HS-5 (cell line): ENCODE data around the gene ULBP1.
"Not testable (repeated sequence)": the region's sequence is repeated elsewhere in the genome, so short reads cannot be mapped to it uniquely, and the experiment has no call there.

Experiments
- DNase-seq: peaks from one replicate; pipeline ENCODE4 v3.0.0-alpha.2; 2012; ENCODE audit warnings: low read depth

The ULBP1 gene

GRCh38 chr6:149953934-149954327 lies 9.8 kb upstream of the ULBP1 start:
- not testable (repeated sequence) for DNase-seq

GRCh38 chr6:149954328-149954983 lies 9.3 kb upstream of the ULBP1 start:
- not testable (repeated sequence) for DNase-seq

DNA sequence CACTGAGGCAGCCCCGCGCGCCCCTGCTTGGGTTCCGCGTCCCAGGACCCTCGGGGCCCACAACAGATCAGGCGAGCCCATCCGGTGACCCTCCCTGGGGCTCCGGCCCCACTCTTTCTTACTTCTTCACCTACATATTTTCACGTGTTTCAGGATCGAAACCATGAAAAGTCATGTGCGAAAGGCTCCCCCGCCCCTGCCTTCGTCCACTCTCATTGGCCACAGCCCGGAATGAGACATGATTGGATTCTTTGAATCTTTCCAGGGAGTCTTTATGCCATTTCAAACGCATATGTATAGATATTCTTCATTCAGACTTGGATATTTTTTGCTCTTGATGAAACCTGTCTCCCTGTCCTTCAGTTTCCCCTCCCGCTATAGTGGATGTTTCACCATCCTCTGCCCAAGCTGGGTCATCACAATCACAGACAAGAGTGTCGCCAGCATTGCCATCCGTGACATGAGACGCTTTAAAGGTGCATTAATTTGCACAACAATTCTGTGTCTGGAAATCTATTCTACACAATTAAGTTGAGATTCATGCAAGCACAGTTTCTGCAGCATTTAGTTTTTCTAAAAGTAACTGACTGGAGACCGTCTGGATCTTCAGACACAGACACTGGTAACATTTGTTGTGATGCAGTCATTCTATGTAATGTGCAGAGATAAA lies 8.6 kb upstream of the ULBP1 start:
- not testable (repeated sequence) for DNase-seq

DNA sequence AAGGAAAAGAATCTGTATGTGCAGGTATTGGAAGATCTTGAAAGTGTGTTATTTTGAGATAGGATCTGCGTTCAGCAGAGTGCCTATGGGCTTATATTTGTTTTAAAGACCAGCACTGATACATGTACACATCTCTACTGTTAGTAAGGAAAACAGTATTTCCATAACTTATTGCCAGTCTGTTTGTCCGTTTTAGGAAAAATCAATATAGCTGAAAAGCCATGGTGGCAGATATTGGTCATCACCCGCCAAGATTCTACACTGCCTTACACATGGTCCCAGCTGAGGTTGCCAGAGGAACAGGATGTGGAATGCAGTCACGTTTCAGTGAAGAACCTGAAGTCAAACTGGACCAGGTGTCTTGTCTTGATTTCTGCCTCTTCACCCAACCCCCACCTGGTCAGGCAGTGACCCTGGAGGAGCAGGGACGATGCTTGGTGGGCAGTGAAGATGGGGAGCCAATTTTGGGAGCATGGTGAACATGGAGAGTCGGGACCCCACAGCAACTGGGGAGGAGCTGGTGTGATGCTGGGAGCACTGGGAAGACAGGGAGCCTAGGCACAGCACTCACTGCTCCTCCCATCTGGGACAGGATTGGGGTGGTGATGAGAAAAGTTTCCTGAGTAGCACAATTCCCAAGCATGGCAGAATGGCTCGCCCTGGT lies 8.0 kb upstream of the ULBP1 start:
- DNase-seq = not testable (repeated sequence)

DNA sequence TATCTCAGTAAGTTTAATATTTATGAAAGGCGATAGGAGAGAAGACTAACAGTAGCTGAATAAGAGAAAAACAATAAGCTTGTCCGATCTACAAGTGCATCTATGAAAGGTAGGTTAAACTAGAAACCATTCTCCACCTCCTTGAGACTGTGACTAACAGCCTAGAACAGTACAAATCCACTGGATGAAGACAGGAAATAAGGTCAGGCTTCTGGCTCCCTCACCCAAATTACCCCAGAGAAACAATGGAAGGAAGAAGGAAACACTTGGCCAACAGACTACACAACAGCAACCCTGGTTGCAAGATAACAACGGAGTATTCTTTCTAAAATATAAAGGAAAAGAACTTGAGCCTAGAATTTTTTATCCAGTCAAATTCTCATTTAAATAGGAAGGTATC lies 5.6 kb upstream of the ULBP1 start:
- DNase-seq = not testable (repeated sequence)

DNA sequence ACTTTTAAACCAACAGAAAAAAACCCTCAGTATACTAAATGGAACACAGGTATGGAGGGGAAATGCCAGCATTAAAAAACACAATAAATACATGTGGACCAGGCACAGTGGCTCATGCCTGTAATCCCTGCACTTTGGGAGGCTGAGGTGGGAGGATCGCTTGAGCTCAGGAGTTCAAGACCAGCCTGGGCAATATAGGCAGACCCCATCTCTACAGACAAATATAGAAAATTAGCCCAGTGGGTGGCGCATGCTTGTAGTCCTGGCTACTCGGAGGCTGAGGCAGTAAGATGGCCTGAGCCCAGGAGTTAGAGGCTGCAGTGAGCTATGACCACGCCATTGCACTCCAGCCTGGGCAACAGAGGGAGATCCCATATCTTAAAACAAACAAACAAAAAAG lies 3.9 kb upstream of the ULBP1 start:
- not testable (repeated sequence) for DNase-seq

DNA sequence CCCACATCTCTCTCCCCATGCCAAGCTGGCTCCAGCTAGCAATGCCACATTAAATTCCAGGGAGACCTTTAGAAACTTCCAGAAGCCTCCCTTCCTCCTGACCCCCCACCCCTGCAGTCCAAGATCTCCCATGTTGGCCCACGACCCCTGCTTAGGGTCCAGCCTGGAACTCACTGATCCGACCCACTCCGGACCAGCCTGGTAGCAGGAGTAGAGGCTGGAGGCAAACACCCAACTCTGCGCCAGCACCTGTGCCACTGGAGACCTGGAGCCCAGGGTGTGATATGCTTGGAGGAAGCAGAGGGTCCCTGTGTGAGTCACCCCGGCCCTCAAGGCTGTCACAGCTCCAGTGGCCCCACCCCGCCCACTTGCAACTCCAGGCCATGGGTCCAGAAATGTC lies 3.3 kb upstream of the ULBP1 start:
- no peak for DNase-seq

GRCh38 chr6:149961728-149962425 lies 1.9 kb upstream of the ULBP1 start:
- DNase-seq = no peak

DNA sequence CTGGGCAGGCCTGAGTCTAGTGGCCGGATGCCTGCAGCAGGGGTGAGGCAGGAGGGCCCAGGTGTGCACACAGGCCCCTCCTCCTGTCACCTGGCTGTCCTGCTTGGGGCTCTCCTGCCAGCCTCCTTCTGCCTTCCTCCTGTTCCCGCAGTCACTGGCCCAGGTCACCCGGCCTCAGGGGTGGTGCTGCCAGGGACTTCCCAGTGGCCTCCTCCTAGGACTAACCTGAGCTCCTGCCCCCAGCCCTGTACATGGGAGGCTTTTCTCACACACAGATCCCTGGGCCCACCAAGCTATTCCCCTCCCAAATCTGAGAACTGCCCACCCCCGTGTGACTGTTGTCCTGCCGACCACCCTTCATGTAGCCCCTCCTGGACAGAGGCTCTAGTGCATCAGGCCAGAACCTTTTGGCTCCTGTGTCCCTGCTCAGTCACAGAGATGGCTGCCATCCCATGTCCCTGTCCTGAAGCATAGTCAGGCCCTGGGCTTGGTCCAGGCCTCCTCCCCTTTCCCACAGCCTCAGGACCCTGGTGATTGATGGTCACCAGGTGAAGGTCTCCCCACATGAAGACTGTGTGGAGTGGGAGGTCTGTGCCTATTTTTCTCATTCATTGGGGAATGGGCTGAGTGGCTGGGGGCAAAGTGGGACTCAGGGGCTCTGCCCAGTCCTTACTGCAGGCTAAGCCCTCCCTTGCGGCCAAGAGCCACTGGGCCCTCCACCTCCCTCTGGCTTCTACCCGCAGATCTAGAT lies 1.1 kb upstream of the ULBP1 start:
- no peak for DNase-seq

GRCh38 chr6:149963212-149963461 lies 606 bp upstream of the ULBP1 start:
- no peak for DNase-seq

DNA sequence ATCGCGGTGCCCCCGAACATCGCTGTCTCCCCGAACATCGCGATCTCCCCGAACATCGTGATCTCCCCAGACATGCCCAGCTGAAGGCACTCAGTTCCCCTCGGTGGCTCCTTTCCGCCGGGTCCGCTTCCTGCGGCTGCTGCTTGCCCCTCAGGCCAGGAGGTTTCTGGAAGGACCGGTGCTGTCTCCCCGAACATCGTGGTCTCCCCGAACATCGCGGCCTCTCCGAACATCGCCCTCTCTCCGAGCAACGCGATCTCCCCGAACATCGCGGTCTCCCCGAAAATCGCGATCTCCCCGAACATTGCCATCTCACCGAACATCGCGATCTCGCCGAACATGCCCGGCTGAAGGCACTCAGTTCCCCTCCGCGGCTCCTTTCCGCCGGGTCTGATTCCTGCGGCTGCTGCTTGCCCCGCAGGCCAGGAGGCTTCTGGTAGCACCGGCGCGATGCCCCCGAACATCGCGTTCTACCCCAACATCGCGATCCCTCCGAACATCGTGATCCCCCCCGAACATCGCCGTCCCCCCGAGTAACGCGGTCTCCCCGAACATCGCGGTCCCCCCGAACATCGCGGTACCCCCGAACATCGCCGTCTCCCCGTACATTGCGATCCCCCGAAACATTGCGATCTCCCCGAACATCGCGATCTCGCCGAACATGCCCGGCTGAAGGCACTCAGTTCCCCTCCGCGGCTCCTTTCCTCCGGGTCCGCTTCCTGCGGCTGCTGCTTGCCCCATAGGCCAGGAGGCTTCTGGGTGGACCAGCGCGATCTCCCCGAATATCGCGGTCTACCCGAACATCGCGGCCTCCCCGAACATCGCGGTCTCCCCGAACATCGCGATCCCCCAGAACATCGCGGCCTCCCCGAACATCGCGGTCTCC lies 808 bp downstream of the ULBP1 start:
- DNase-seq = no peak

DNA sequence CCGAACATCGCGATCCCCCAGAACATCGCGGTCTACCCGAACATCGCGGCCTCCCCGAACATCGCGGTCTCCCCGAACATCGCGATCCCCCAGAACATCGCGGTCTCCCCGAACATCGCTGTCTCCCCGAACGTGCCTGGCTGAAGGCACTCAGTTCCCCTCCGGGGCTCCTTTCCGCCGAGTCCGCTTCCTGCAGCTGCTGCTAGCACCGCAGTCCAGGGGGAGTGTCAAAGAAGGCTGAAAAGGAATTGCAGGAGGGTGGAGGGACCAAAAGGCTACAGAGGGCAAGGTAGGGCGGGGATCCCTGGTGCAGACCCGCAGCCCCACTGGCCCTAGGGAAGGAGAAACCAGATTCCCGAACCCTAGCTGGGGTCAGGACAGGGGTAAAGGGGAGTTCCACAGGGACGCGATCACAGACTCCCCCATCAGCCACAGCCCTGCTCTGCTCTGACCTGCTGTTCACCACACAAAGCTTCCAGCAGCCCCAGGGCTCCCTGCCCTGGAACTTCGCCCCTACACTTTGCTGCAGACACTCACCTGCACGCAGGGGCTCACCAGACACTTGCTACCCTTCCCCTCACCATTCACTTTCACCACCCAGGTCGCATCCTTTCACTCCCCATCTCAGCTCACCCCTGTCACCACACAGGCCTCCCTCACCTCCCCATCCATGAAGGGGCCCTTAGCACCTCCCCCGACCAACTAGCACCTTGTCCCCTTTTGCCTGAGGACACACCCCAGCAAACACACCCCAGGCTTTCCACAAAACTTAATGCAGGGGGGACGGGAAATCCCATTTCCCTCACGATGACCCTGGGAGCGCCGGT lies 1.7 kb downstream of the ULBP1 start:
- no peak for DNase-seq

DNA sequence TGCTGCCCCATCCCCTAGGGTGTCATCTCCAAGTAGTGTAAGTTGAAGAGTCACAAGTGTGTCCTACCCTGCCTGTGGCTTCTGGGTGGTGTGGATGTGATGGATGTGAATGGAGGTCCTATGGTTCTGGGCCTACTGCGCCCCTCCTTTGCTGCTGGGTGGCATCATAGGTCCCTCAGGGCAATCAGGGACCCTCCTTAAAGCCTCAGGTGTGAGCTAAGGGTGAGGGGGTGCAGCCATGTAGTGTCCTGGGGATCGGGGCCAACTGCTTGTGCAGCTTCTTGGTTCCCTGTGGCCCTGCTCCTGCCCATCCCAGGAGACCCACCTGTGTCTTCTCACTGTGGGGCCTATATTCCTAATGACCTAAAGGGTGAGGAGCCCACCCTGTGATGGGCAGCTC lies 2.6 kb downstream of the ULBP1 start:
- not testable (repeated sequence) for DNase-seq

GRCh38 chr6:149967591-149967990 lies 3.8 kb downstream of the ULBP1 start:
- no peak for DNase-seq

DNA sequence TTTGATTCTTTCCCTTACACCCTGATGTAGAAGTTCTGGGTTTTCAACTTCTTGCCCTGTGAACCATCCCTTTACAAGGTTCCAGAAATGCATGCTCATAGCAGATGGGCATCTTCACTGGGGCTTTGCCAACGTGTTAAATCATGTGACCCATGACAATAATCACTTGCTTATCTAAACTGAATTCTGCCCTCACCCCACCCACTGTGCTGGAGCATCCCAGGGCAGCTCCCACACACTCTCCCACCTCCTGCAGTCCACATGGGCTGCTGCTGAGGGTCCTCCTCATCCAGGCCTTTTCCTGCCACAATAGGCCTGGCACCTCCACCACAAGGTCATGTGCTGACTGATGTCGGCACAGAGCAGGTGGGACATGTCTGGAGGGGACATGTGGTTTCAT lies 4.3 kb downstream of the ULBP1 start:
- not testable (repeated sequence) for DNase-seq

DNA sequence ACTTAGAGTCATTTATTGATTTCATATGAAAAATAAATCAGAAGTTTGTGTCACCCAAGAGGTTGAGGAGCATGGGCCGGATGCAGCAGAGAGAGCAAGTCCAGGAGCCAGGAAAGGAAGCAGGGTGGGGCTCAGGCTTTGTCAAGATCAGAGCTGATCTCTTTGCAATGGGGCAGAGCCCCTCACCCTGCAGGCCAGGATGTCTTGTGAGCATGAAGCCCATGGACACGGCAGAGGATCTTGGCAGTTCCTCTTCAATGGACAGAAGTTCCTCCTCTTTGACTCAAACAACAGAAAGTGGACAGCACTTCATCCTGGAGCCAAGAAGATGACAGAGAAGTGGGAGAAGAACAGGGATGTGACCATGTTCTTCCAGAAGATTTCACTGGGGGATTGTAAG lies 5.2 kb downstream of the ULBP1 start:
- not testable (repeated sequence) for DNase-seq

GRCh38 chr6:149969635-149970034 lies 5.9 kb downstream of the ULBP1 start:
- DNase-seq = no peak

DNA sequence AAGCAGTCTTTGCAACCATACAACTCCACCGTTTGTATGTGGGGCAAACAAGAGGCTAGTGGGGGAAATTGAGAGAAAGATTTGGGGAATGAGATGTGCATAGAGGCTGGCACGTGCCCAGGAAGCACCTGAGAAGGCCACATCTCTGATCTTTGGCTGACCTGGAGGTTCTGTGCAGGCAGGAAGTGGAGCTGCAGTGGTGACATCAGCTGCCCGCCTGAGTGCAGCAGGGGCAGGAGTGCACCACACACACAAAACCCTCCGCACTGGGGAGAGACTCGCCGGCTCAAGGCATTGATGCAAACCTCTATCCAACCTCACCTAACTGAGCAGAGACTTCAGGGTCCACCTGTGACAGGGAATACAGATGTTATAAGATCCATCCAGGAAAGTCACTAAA lies 10.7 kb downstream of the ULBP1 start:
- not testable (repeated sequence) for DNase-seq

- DNase-seq = no peak
Measured at GRCh38 chr6:149974825-149975224, 11.1 kb downstream of the ULBP1 start.

DNA sequence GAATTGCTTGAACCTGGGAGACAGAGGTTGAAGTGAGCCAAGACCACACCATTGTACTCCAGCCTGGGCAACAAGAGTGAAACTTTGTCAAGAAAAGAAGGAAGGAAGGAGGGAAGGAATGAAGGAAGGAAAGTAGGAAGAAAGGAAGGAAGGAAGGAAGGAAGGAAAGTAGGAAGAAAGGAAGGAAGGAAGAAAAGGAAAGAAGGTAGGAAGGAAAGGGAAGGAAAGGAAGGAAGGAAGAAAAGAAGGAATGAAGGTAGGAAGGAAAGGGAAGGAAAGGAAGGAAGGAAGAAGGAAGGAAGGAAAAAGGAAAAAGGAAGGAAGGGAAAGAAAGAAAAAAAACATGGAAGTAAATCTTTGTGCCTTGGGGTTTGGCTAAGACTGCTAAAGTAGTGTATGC lies 11.7 kb downstream of the ULBP1 start:
- DNase-seq = no peak
